Esophagus squamous epithelium (tissue), 5 donors: Measurements from ENCODE around the gene PPP1R36. TPM values are rescaled to one million over a fixed set of nuclear protein-coding genes. Genes with fewer than 3 reads are reported as not detected.
A peak's percentile ranks its signal among the peaks of the same experiment; 100 is the strongest.

Source experiments
- DNase-seq: peaks from one replicate; lab custom pipeline; 2025; lab: John Stamatoyannopoulos, UW
- H3K27ac ChIP-seq, 4 donors: fragments of 200-600 bp; sonication (generic); one replicate each; pipeline ENCODE4 v1.5.1; 2016 to 2019; ENCODE audit warnings: mild to moderate bottlenecking in 1 of 4
- H3K27me3 ChIP-seq, 4 donors: fragments of 200-600 bp; sonication (generic); 1 replicate in 3 of 4; 2 replicates in 1 of 4; pipeline versions ENCODE4 v1.5.1 to v1.6.0; 2017 to 2021; ENCODE audit warnings: antibody characterized with exemption in 1 of 4
- H3K36me3 ChIP-seq, 3 donors: fragments of 200-600 bp; sonication (generic); one replicate each; pipeline ENCODE4 v1.5.1; 2016 to 2019
- H3K4me1 ChIP-seq, 3 donors: fragments of 200-600 bp; sonication (generic); one replicate each; pipeline ENCODE4 v1.5.1; 2017 to 2019
- H3K4me3 ChIP-seq, 4 donors: fragments of 200-600 bp; sonication (generic); 1 replicate in 3 of 4; 2 replicates in 1 of 4; pipeline ENCODE4 v1.5.1; 2016 to 2019; ENCODE audit warnings: mild to moderate bottlenecking in 2 of 4, moderate library complexity in 1 of 4
- H3K9me3 ChIP-seq, 3 donors: fragments of 200-600 bp; sonication (generic); one replicate each; pipeline ENCODE4 v1.5.1; 2016 to 2019
- POLR2A ChIP-seq, 4 donors: fragments of 450-650 bp; IDR thresholded peaks; one replicate each; pipeline ENCODE4 v1.6.1; 2017; ENCODE audit warnings: antibody characterized with exemption in 4 of 4, mild to moderate bottlenecking in 4 of 4, moderate library complexity in 3 of 4
- WGBS, 2 donors: methylation state at CpG; one replicate each; pipeline ENCODE4 v1.1.5; 2018; 5-methylcytosine and 5-hydroxymethylcytosine counted together
- intact Hi-C: fragments of 100-400 bp; cut with DNase I; formaldehyde crosslinking; loops from one replicate; pipeline ENCODE4 v1.15.0; 2022
- total RNA-seq, 4 donors: library from RNA; depleted of rRNA; stranded (reverse); fragments of >200 nt; gene quantifications; one replicate each; pipeline ENCODE4 v1.1.0, GENCODE V29; 2016
- TF ChIP-seq, protein P1 (sequence below), 6 experiments: fragments of 450-650 bp in 4 of 6; fragments of 200-600 bp in 2 of 6; sonication (generic) in 2 of 6; IDR thresholded peaks; one replicate each; pipeline ENCODE4 v1.5.1; 2016 to 2019; ENCODE audit warnings: antibody characterized with exemption in 6 of 6, mild to moderate bottlenecking in 4 of 6, moderate library complexity in 4 of 6
- donor health status: DM: yes; HTN: yes; CAD: no.

The PPP1R36 gene
- total RNA-seq, 4 donors from 2014 or later, result 0.23 to 1.3 (median 1.2) TPM

DNA sequence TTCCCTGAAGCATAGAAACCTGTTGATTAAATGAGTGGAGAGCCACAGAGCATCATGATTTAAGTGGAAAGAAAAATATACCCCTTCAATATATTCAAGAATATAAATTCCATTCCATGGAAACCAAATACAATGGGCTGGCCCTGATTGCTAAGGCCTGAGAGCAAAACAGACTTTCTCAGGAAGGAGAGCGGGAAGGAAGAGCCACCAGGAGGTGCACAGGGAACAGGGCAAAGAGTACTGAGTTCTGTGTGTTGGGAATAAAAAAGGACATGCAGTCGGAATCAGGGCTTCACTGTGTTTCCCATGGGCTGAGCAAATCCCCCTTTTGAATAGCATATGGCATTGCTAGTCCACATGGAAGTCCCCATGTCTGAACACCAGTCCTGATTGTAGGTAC lies 84.8 kb downstream of the PPP1R36 start:
- no peak for DNase-seq
- Histone ChIP-seq H3K9me3 (no peaks in the 10 kb centered on the region), H3K27me3 (no peaks in the 10 kb centered on the region), H3K36me3 (no peaks in the 10 kb centered on the region), H3K4me1 (peaks cover 0 to 42% (median 4%) of the 10 kb centered on the region in 3 donors), H3K27ac (no peak overlapping the region), H3K4me3 (no peak overlapping the region)
- 72 to 78% methylated on average over 2 of the region's 2 CpGs for WGBS, 2 donors
- no peak for TF ChIP-seq POLR2A (IDR thresholded peaks at IDR 0.05)
- TF ChIP-seq, protein P1, sequence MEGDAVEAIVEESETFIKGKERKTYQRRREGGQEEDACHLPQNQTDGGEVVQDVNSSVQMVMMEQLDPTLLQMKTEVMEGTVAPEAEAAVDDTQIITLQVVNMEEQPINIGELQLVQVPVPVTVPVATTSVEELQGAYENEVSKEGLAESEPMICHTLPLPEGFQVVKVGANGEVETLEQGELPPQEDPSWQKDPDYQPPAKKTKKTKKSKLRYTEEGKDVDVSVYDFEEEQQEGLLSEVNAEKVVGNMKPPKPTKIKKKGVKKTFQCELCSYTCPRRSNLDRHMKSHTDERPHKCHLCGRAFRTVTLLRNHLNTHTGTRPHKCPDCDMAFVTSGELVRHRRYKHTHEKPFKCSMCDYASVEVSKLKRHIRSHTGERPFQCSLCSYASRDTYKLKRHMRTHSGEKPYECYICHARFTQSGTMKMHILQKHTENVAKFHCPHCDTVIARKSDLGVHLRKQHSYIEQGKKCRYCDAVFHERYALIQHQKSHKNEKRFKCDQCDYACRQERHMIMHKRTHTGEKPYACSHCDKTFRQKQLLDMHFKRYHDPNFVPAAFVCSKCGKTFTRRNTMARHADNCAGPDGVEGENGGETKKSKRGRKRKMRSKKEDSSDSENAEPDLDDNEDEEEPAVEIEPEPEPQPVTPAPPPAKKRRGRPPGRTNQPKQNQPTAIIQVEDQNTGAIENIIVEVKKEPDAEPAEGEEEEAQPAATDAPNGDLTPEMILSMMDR (IDR thresholded peaks at IDR 0.05), result no peak
- intact Hi-C loops, result no loop called here

DNA sequence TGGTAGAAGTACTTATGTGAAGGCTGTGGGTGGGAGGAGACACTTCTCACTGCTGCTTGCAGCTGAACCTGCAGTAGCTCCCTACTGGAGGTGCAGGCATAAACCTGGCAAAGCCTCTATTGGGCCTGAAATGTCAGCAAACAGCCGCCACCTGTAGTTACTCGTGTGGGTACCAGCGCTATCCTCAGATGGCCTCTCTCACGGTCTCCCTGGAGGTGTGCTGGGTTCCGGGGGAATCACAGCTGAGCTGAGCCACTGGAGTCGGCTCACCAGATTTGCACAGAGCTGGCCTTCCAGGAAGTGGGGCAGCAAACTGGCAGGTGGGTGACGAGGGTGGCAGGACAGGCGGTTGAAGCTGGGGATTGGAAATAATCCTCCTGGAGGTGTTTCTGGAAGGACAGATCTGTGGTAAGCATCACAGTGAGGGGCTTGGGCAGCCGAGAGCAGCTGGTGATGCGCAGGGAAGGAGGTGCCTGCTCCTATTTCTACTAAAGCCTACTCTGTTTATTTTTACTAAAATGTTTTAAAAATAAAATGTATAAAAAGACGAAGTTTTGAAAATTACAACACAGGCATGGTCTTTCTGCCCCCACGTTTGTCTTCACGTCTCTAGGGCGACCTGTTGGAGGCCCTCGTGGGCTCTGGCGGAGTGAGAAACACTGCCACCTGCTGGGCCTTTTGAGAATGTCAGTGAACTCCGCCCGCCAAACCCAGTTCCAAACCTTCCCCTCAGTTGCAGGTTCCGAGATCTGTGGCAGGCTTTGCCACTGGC lies 86.6 kb downstream of the PPP1R36 start:
- TF ChIP-seq, protein P1 (IDR thresholded peaks at IDR 0.05), result peak; percentile 85 to 93 (median 90)
- TF ChIP-seq POLR2A (IDR thresholded peaks at IDR 0.05), result no peak
- Histone ChIP-seq H3K27ac (no peak overlapping the region), H3K9me3 (no peaks in the 10 kb centered on the region), H3K4me1 (peaks cover 0 to 50% (median 8%) of the 10 kb centered on the region in 3 donors), H3K36me3 (no peaks in the 10 kb centered on the region), H3K4me3 (no peak overlapping the region), H3K27me3 (no peaks in the 10 kb centered on the region)
- no peak for DNase-seq
- intact Hi-C loops, result no loop called here
- WGBS, 2 donors, result 20 to 29% methylated on average over 15 to 18 of the region's 19 CpGs

DNA sequence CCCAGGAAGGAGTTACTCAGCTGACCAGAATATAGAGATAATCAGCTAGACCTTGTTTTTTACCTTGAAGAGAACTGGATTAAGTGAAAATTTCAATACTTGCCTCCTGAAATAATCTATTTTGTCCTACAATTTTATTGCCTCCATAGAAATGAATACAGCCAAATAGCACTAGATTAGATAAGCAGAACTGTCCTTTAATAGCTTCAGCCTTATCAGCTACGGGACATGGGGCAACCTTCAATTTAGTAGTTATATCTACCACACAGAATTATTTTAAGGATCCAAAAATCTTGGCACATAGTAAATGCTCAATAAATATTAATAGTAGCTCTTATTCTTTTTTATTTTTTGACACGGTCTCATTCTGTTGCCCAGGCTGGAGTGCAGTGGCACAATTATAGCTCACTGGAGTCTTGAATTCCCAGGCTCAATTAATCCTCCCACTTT lies 87.2 kb downstream of the PPP1R36 start:
- Histone ChIP-seq H3K4me1 (peaks cover 0 to 53% (median 8%) of the 10 kb centered on the region in 3 donors), H3K9me3 (no peaks in the 10 kb centered on the region), H3K36me3 (no peaks in the 10 kb centered on the region), H3K27me3 (no peaks in the 10 kb centered on the region), H3K27ac (no peak overlapping the region), H3K4me3 (no peak overlapping the region)
- no peak for DNase-seq
- 50 to 51% methylated on average over 2 of the region's 2 CpGs for WGBS, 2 donors
- TF ChIP-seq POLR2A (IDR thresholded peaks at IDR 0.05), result no peak
- TF ChIP-seq, protein P1 (IDR thresholded peaks at IDR 0.05), result no peak
- intact Hi-C loops, result no loop called here

DNA sequence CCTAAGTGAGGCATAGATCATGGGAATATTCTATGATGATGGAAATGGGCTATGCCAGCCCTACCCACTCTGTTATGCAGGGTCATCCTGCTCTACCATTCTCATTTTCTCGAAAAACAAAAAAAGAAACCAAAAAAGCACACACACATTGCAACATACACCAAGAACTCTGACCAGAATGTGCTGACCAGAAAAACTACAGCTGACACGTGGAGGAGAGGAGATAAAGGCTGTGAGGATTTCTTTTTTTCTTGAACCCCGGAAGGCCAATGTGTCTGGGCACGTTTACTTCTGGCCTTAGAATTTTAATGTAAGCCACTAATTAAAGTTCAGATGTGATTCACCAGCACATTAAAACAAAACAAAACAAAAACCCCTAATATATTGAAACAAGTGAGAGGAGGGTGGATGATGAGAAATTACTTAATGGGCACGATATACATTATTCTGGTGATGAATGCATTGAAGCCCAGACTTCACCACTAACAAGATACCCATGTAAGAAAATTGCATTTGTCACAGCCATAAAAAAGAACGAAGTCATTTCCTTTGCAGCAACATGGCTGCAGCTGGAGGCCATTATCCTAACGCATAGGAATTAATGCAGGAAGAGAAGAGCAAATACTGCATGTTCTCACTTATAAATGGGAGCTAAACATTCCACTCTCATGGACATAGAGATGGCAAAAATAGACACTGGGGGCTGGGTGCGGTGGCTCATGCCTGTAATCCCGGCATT lies 88.1 kb downstream of the PPP1R36 start:
- TF ChIP-seq, protein P1 (IDR thresholded peaks at IDR 0.05), result no peak
- no peak for TF ChIP-seq POLR2A (IDR thresholded peaks at IDR 0.05)
- no peaks in the 10 kb centered on the region for H3K27me3 ChIP-seq
- no peak overlapping the region for H3K27ac ChIP-seq
- WGBS, 2 donors, result 46 to 55% methylated on average over 8 to 9 of the region's 9 CpGs
- intact Hi-C loops, result no loop called here
- no peak overlapping the region for H3K4me3 ChIP-seq
- no peak for DNase-seq
- H3K36me3 ChIP-seq, result no peaks in the 10 kb centered on the region
- H3K9me3 ChIP-seq, result no peaks in the 10 kb centered on the region
- peaks cover 0 to 53% (median 8%) of the 10 kb centered on the region in 3 donors for H3K4me1 ChIP-seq

DNA sequence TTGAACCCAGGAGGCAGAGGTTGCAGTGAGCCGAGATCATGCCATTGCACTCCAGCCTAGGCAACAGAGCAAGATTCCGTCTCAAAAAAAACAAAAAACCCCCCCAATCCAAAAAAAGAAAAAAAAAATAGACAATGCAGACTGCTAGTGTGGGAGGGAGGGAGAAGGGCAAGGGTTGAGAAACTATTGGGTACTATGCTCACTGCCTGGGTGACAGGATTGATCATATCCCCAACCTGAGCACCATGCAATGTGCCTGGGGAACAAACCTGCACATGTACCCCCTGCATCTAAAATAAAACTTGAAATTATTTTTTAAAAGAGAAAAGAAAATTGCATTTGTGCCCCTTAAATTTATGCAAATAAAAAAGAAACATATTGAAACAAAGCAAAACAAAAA lies 88.9 kb downstream of the PPP1R36 start:
- no peak for DNase-seq
- H3K9me3 ChIP-seq, result no peaks in the 10 kb centered on the region
- no peaks in the 10 kb centered on the region for H3K36me3 ChIP-seq
- no peak for TF ChIP-seq POLR2A (IDR thresholded peaks at IDR 0.05)
- TF ChIP-seq, protein P1 (IDR thresholded peaks at IDR 0.05), result no peak
- 86 to 93% methylated on average over 2 of the region's 2 CpGs for WGBS, 2 donors
- H3K4me1 ChIP-seq, result peaks cover 0 to 53% (median 8%) of the 10 kb centered on the region in 3 donors
- no peaks in the 10 kb centered on the region for H3K27me3 ChIP-seq
- no peak overlapping the region for H3K4me3 ChIP-seq
- intact Hi-C loops, result no loop called here
- no peak overlapping the region for H3K27ac ChIP-seq
